GM12801 (cell line): ENCODE data around the gene OCIAD1.

Experiments
- TF ChIP-seq, protein P1 (sequence below): IDR thresholded peaks from one replicate; pipeline ENCODE4 v1.5.1; 2011; ENCODE audit warnings: control low read depth; ENCODE audit not compliant: insufficient read length; ENCODE audit errors: extremely low read depth

OCIAD1 gene

DNA sequence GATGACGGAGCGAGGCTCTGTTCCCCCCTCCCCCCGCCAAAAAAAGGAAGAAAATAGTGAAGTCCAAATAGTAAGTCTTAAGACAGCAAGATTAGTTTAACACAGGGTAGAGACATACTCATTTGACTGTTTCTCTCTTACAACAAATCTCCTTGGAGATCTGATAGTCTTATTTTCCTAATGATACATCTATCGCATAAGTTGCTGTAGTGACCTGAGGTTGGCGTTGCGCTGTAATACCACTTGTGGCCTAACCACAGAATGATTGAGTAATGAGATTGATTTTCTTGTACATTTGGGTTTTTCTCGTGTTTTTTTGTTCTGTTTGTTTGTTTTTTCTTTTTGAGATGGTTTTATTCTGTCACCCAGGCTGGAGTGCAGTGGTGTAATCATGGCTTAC lies 27.2 kb downstream of the OCIAD1 start:
- TF ChIP-seq, protein P1, sequence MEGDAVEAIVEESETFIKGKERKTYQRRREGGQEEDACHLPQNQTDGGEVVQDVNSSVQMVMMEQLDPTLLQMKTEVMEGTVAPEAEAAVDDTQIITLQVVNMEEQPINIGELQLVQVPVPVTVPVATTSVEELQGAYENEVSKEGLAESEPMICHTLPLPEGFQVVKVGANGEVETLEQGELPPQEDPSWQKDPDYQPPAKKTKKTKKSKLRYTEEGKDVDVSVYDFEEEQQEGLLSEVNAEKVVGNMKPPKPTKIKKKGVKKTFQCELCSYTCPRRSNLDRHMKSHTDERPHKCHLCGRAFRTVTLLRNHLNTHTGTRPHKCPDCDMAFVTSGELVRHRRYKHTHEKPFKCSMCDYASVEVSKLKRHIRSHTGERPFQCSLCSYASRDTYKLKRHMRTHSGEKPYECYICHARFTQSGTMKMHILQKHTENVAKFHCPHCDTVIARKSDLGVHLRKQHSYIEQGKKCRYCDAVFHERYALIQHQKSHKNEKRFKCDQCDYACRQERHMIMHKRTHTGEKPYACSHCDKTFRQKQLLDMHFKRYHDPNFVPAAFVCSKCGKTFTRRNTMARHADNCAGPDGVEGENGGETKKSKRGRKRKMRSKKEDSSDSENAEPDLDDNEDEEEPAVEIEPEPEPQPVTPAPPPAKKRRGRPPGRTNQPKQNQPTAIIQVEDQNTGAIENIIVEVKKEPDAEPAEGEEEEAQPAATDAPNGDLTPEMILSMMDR: no peak

DNA sequence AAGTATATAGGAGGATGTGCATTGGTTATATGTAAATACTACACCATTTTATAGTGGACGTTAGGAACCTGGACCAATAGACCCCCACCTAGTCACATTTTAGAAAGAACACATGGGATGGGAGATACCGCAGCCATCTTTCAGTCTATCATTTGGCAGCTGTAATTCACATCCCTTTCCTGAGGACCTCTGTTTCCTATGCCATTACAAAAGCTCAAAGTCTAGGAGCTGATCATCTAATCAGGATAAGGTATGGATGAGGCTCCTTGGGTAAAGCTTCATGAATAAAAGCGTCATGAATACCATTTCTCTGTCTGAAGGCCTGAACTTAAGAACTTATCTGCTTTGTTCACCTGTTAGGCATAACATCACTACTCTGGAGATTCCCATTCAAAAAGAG lies 31.1 kb downstream of the OCIAD1 start:
- TF ChIP-seq, protein P1: no peak

DNA sequence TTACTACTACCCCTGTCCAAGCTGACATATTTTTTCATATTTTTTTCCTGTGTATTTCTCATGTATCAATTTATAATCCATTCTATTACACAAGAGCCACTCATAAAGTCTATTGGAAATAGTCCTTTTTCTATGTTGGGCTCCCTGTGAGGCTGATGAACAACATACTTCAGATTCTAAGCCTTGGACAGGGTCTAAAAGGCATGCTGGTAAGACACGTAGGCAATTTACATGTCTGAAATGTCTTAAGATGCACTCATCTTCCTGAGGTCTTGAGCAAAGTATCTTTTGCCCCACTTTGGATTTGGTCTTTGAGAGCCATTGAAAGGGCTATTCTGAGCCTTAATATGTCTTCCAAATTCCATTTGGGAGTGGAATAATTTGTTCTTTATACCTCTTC lies 31.8 kb downstream of the OCIAD1 start:
- TF ChIP-seq, protein P1: no peak

DNA sequence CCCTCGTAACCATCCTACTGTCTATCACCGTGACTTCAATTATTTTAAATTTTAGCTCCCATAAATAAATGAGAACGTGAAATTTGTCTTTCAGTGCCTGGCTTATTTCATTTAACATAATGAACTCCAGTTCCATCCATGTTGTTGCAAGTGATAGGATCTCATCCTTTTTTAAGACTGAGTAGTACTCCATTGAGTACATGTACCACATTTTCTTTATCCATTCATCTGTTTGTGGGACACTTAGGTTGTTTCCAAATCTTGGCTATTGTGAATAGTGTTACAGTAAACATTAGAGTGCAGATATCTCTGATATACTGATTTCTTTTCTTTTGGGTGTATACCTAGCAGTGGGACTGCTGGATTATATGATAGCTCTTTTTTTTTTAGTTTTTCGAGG lies 32.8 kb downstream of the OCIAD1 start:
- TF ChIP-seq, protein P1: no peak

DNA sequence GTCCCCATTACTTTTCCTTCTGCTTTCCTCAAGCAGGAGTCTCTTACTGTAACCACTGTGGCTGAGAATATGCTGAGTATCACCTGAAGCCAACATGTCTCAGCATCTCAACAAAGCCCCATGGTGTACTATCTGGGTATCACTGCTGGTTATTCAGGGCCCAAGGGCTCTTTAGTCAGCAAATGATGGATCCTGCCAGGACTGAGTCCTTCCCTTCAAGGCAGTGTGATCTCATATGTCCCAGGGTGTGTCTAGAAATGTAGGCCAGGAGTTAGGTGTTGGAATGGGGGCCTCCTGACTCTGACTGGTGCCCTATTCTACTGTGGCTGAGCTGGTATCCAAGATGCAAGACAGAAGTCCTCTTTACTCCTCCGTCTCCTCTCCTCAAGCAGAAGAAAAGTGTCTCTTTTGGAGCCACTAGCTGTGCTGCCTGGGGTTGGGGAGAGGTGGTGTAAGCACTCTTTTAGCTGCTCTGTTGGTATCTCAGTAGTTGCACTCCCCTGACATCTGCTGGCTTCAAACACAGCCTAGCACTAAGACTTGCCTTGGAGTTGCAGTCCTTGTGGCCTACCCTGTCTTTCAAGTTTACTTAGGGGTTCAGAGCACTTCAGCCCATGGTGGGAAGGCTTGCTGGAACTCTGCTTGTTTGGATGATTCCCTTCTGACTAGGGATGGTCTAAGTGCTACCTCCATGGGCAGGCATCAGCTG lies 47.1 kb downstream of the OCIAD1 start:
- TF ChIP-seq, protein P1: no peak

DNA sequence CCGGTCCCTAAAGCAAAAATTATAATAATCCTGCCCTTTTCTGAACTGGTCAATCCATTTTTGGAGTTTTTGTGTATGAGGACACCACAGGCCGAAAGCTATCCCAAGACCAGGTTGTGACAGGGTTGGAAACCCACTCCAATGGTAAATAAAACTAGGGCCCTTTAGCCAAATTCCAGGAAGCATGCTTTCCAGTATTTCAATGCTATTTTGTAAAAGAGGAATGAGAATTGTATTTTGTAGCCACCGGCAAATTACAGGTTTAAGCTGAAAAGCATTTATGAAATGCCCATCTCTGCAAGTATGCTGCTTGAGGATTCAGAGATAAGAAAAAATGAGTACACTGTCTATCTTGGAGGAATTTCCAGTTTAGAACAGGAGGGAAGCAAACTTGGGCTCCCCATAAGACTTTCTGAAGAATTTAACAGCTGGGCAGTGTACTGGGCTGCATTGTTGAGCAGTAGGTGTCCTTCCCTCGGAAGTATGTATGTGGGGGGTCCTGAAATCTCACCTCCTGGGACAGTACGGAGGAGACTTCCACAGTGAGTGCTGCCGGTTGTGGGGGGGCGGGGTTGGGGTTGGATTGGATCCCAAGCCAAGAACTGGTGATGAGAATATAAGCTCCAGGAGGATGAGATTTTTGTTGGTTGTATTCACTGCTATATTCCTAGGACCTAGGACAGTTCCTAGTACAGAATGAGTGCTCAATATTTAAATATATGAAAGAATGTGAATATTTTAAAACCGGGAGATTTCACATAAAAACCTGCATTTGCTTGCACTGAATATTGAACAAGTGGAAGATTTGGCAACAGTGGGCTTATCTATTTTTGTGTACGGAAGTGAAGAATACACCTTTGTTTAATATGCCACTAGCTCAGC lies 48.9 kb downstream of the OCIAD1 start:
- TF ChIP-seq, protein P1: no peak

DNA sequence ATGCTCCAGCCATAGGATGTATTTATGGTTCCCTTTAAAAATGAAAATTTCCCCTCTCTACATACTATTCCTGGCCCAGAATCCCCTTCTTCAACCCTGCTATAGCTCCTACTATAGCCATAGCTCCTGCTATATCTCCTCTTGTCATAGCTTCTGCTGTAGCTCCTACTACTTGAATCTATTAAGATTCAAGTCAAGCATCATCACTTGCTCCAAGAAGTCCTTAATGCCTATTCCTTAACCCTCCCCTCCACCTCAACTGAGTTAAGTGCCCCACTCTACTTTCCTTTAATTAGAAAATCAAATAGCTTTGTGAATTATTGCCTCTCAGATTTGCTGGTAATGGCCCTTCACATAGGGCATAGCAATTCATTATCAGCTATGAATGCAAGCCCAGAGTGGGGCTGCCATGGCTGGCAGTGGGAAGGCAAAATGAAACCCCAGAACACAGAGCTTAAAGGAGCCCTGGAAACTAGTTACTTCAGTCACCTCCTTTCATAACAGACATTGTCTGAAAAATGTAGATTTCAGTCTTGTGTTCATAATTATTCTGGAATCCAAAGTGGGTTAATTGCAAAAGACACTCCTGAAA lies 60.2 kb downstream of the OCIAD1 start:
- TF ChIP-seq, protein P1: no peak
